ENCODE data around the gene LAS1L.
"Not testable (repeated sequence)": the region's sequence is repeated elsewhere in the genome, so short reads cannot be mapped to it uniquely, and the experiment has no call there.

LAS1L gene

DNA sequence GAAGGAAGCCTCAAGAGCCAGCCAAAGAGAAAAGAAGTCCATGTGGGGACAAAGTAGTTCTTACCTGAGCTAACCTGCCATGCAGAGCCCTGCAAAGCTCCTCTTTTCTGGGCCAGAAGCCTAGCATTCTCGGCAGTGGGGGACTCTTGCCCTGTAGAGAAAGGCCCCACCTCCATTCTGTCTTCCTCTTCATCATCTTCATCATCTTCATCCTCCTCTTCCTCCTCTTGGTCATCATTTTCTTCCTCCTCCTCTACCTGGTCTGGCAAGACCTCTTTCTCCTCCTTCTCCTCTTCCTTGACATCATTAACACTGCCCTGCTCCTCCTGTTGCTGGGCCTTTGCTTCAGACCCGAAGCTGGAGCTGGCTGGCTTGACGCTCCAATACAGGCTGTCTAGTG lies 16.7 kb downstream of the LAS1L start:
- DNase-seq (ENCODE audit: low read depth), result no peak

DNA sequence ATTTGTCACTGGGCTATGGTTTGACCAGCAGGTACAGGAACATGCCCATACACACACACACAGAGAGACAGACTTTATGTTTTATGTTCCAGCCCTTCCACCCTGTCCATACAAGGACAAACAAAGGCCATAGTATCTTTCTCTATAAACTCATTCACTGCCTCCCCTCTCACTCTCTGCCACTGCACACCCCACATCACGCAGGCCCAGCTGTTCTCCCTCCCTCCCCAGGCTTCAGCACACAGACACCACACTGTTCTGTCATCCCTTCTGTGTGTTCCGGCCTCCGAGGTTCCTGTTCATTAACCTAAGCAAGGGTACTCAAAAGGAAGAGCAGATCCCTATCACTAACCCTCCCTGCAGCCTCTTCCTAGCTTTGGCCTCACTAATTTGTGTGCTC lies 17.8 kb downstream of the LAS1L start:
- DNase-seq (ENCODE audit: low read depth), result no peak

DNA sequence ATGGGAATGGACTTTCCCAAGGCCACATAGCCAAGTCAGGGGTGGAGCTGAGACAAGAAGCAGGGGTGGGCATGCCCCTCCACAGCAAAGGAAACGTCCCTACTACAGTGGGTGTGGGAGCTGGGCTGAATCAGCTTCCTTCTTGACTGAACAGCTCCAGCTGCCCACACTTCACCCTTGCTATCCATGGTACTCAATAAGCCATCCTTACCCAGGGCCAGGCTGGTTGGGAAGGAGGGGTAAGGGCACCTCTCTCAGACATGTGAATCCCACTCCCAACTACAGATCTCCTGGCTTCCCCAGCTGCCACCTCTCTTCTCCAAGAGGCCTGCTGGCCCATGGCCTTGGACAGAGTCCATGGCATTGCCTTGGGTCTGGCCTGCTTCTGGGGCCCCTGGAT lies 21.0 kb downstream of the LAS1L start:
- DNase-seq (ENCODE audit: low read depth), result no peak

DNA sequence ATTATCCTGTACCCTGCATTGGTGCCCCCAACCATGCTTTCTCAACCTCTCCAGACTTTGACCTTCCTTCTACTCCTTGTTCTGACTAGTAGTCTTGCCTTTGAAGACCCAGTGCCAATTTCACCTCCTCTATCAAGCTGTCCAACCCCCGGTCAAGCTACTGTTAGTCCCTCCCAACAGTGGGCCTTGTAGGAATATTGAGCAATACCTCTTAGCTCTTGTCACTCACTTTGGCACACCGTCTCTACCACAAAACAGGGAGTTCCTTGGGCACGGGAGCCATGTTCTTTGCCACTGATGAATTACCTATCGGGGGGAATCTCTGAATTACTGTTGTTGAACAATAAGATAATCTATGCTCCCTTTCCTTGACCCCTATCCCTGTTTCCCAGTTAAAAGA lies 25.2 kb downstream of the LAS1L start:
- DNase-seq (ENCODE audit: low read depth), result no peak

DNA sequence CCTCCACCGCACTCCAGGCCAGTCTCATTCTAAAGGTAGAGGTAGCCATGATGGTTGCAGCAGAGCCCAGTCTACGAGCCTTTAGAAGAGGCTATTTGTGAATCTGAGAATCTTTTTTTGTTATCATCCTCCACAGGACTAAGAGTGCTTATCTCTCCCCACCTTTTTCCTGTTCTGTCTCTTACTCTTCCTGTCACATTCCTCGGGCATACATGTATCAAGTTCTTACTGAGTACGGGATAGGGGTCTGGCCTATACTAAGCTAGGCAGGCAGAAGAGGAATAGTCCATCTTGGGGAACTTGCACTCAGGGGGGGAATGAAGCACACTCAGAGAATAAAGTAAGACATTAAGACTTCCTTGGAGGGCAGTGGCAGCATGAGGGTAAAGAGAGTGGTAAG lies 25.7 kb downstream of the LAS1L start:
- DNase-seq (ENCODE audit: low read depth), result no peak

DNA sequence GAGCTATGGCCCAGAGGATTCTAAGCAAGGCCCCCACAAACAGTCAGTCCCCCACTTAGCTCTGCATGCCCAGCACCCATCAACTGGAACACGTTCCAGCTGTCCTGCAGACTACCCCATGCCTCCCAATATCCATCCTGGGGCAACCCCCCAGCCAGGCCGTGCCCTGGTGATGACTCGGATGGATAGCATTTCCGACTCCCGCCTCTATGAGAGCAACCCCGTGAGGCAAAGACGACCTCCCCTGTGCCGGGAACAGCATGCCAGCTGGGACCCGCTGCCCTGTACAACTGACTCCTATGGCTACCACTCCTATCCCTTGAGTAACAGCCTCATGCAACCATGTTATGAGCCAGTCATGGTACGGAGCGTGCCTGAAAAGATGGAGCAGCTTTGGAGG lies 32.0 kb downstream of the LAS1L start:
- no peak for DNase-seq (ENCODE audit: low read depth)

DNA sequence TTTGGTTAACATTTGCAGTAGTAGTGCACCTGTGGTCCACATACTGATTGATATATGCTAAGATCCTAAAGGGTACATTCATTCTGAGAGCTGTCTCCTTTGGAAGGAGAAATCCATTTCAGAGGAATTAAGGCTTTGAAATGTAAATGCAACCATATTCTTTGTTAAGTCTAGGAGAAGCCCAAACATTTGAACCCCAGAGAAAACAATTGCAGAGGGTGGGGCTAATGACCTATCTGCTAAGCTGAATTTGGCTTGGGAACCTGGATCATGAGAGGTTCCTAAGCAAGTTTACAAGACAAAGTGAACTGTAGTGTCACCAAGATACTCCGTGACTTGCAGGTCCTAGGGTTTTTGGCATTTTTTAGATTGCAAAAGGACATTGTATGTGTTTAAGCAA lies 41.2 kb downstream of the LAS1L start:
- no peak for DNase-seq (ENCODE audit: low read depth)

DNA sequence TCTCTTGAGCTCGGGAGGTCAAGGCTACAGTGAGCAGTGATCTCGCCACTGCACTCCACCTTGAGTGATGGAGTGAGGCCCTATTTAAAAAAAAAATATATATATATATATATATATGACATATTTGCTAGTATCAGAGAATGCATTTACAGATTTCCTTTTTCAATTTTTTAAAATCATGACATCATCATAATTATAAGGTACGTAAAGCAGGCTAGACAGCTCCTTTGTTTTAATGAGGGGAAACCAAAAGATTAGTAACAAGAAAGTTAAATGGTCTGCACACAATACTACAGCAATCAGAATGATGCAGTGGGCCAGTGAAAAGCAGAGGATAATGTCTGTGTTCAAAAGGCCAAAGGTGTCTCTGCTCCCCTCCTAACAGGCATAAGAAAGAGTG lies 43.0 kb downstream of the LAS1L start:
- no peak for DNase-seq (ENCODE audit: low read depth)

DNA sequence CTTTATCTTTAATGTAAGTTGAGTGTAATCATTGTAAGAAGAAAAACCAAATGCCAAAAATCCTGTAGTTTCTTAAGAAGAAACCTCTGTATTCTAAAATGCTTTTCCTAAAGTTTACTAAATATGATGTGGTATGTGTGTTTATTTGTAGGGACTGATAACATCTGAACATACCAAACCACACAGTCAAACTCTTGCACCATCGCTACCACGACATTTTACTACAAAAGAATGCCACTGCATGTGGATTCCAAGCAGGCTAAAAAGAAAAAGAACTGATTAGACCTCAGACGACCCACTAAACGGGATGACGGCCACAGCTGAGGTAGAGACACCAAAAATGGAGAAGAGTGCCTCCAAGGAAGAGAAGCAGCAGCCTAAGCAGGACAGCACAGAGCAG lies 46.1 kb downstream of the LAS1L start:
- DNase-seq (ENCODE audit: low read depth), result no peak

DNA sequence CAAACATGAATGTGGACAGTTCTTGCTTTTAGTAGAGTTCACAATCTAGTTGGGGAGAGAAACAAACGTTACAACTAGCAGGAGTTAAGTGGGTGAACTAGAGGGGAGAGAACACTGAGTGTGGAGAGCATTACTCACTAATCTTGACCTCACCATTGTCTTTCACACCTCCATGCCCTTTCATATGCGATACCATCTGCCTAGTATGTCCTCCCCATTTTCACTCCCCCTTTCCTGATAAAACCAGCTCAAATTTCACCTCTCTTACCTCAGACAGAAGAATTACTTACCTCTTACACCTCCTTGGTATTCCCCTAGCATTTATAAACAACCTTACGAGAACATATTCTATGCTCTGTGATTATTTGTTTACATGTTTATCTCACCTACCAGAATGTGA lies 53.6 kb downstream of the LAS1L start:
- no peak for DNase-seq (ENCODE audit: low read depth)

DNA sequence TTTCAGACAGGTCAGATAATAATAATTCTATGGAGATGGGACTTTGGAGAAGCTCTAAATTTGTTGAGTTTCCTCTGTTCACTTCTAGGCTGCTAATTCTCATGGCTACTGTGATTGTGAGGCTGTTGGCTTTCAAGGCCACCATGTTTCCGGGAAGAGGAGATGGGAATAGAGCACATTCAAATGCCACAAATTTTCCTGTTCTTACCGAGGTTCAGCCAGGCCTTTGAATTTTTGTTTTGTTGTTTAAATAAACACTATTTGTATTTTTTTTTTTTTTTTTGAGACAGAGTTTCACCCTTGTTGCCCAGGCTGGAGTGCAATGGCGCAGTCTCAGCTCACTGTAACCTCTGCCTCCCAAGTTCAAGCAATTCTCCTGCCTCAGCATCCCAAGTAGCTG lies 55.5 kb downstream of the LAS1L start:
- DNase-seq (ENCODE audit: low read depth), result not testable (repeated sequence)

DNA sequence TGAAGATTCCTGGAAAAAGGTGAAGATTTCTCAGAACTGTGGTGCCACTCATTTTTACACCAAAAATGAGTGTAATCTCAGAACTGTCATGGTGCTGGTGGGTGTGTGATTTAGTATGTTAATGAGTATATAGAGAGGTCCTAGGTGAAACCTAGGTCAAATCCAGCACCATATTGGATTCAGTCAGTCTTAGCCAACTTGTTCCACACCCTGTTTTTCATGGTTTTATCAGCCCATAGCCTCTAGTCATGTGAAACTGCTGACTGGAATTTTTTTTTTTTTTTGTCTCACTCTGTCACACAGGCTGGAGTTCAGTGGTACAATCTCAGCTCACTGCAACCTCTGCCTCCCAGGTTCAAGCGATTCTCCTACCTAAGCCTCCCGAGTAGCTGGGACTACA lies 58.0 kb downstream of the LAS1L start:
- DNase-seq (ENCODE audit: low read depth), result no peak

DNA sequence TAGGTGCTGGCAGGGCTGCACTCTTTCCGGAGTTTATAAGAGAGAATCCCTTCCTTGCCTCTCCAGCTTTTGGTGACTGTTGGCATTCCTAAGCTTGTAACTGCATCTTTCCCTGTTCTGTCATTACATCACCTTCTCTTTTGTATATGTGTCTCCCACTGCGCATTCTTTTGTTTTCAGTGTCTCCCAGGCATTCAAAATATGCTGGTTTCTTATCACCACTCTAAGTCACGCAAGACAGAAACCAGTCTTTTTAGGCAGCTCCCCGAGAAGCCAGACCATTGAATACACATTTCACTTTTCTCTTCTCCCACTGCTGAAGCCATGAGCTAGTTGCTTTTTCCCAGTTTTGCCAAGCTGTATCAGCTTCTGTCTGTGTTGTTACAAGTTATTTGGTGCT lies 71.0 kb downstream of the LAS1L start:
- peak; percentile 1 for DNase-seq (ENCODE audit: low read depth)

Measured in non-pigmented ciliary epithelial cell (primary cell).